HG02970 (cell line): Measurements from ENCODE around the gene RUNX1.

Experiments
- ATAC-seq: cut with Tn5 transposase; IDR thresholded peaks from one replicate; pipeline ENCODE4 v1.9.1; 2021; ENCODE audit warnings: mild to moderate bottlenecking, moderate library complexity, moderate number of reproducible peaks; ENCODE audit not compliant: unreplicated experiment, low FRiP score

Gene RUNX1

GRCh38 chr21:35062016-35062415 lies 12.9 kb upstream of the RUNX1 start:
- ATAC-seq, result no peak

- no peak for ATAC-seq
These were observed 10.6 kb upstream of the RUNX1 start for GRCh38 chr21:35059742-35060141.

GRCh38 chr21:35058058-35058457 lies 9.0 kb upstream of the RUNX1 start:
- ATAC-seq, result no peak

GRCh38 chr21:35057428-35057827 lies 8.3 kb upstream of the RUNX1 start:
- no peak for ATAC-seq

GRCh38 chr21:35053356-35054096 lies 4.4 kb upstream of the RUNX1 start:
- ATAC-seq, result no peak

- ATAC-seq, result no peak
These were observed 3.7 kb upstream of the RUNX1 start for GRCh38 chr21:35052801-35053200.

- ATAC-seq, result no peak
These were observed 2.3 kb upstream of the RUNX1 start for GRCh38 chr21:35051287-35051818.

- no peak for ATAC-seq
These were observed 1.5 kb upstream of the RUNX1 start for GRCh38 chr21:35050348-35051286.

GRCh38 chr21:35048183-35048601 lies 910 bp downstream of the RUNX1 start:
- ATAC-seq, result no peak

- ATAC-seq, result no peak
These were observed 2.2 kb downstream of the RUNX1 start for GRCh38 chr21:35046880-35047229.

- ATAC-seq, result no peak
These were observed 2.9 kb downstream of the RUNX1 start for GRCh38 chr21:35046263-35046624.

GRCh38 chr21:35045542-35046262 lies 3.4 kb downstream of the RUNX1 start:
- no peak for ATAC-seq

GRCh38 chr21:35044770-35045541 lies 4.1 kb downstream of the RUNX1 start:
- no peak for ATAC-seq

- ATAC-seq, result no peak
These were observed 5.0 kb downstream of the RUNX1 start for GRCh38 chr21:35044128-35044527.

- ATAC-seq, result no peak
These were observed 5.6 kb downstream of the RUNX1 start for GRCh38 chr21:35043549-35043948.

- ATAC-seq, result no peak
These were observed 6.3 kb downstream of the RUNX1 start for GRCh38 chr21:35042836-35043235.

GRCh38 chr21:35041881-35042280 lies 7.2 kb downstream of the RUNX1 start:
- ATAC-seq, result no peak

GRCh38 chr21:35041122-35041521 lies 8.0 kb downstream of the RUNX1 start:
- ATAC-seq, result no peak

GRCh38 chr21:35039595-35040289 lies 9.4 kb downstream of the RUNX1 start:
- no peak for ATAC-seq
